Body of pancreas (tissue), 4 donors: Measurements from ENCODE around the gene CYP26C1. TPM values are rescaled to one million over a fixed set of nuclear protein-coding genes. Genes with fewer than 3 reads are reported as not detected.
A peak's percentile ranks its signal among the peaks of the same experiment; 100 is the strongest.

ENCODE experiments used
- ATAC-seq: fragments of 150-250 bp; one replicate; pipeline ENCODE4 v1.9.1; 2016
- DNase-seq, 4 donors: peaks; one replicate each; pipeline ENCODE4 v3.0.0-alpha.2; 2019
- H3K27ac ChIP-seq, 4 donors: fragments of 200-600 bp; sonication (generic); 1 replicate in 3 of 4; 2 replicates in 1 of 4; pipeline versions ENCODE4 v1.5.1 to v1.6.1; 2016 to 2019; ENCODE audit warnings: mild to moderate bottlenecking in 1 of 4, mixed read lengths in 1 of 4, moderate library complexity in 1 of 4
- H3K27me3 ChIP-seq, 2 donors: fragments of 200-600 bp; sonication (generic); one replicate each; pipeline ENCODE4 v1.6.0; 2016; ENCODE audit warnings: mild to moderate bottlenecking in 1 of 2
- H3K36me3 ChIP-seq, 2 donors: fragments of 200-600 bp; sonication (generic); replicated peaks in 1 of 2; 2 replicates each; pipeline ENCODE4 v1.5.1; 2016; ENCODE audit warnings: low read depth in 2 of 2; ENCODE audit not compliant: insufficient read depth in 1 of 2
- H3K4me1 ChIP-seq: fragments of 200-600 bp; sonication (generic); one replicate; pipeline ENCODE4 v1.6.0; 2016
- H3K4me3 ChIP-seq, 2 donors: fragments of 200-600 bp; sonication (generic); 1 replicate in 1 of 2; 2 replicates in 1 of 2; pipeline ENCODE4 v1.5.1; 2016 to 2019
- H3K9me3 ChIP-seq, 3 donors: fragments of 200-600 bp; sonication (generic); 1 replicate in 2 of 3; 2 replicates in 1 of 3; pipeline ENCODE4 v1.5.1; 2016
- POLR2A ChIP-seq, 3 donors: fragments of 450-650 bp; IDR thresholded peaks; one replicate each; pipeline ENCODE4 v1.6.1; 2016; ENCODE audit warnings: antibody characterized with exemption in 3 of 3, mild to moderate bottlenecking in 2 of 3
- WGBS, 2 donors: methylation state at CpG; one replicate each; pipeline ENCODE4 v1.1.5; 2017; 5-methylcytosine and 5-hydroxymethylcytosine counted together
- intact Hi-C: fragments of 100-400 bp; cut with DNase I; formaldehyde crosslinking; loops from one replicate; pipeline ENCODE4 v1.15.1; 2023
- total RNA-seq, 2 donors: library from RNA; depleted of rRNA; stranded (reverse); fragments of >200 nt; gene quantifications; one replicate each; pipeline ENCODE4 v1.1.0, GENCODE V29; 2016
- TF ChIP-seq, protein P1 (sequence below), 7 experiments: fragments of 450-650 bp in 4 of 7; fragments of 200-600 bp in 3 of 7; sonication (generic) in 3 of 7; IDR thresholded peaks; one replicate each; pipeline ENCODE4 v1.5.1; 2016 to 2019; ENCODE audit warnings: antibody characterized with exemption in 7 of 7

Gene CYP26C1
- total RNA-seq, 2 donors from 2014 or later = 0.33 to 0.52 TPM

DNA sequence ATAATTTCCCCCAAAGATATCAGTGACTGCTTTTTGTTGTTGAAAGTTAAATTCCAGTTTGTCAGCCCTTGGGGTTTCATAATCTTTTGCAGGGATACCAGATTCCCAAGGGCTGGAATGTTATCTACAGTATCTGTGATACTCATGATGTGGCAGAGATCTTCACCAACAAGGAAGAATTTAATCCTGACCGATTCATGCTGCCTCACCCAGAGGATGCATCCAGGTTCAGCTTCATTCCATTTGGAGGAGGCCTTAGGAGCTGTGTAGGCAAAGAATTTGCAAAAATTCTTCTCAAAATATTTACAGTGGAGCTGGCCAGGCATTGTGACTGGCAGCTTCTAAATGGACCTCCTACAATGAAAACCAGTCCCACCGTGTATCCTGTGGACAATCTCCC is 16.3 kb downstream of the CYP26C1 start:
- intact Hi-C loops = no loop called here
- WGBS, 2 donors = 32 to 39% methylated on average over 2 of the region's 2 CpGs
- TF ChIP-seq, protein P1, sequence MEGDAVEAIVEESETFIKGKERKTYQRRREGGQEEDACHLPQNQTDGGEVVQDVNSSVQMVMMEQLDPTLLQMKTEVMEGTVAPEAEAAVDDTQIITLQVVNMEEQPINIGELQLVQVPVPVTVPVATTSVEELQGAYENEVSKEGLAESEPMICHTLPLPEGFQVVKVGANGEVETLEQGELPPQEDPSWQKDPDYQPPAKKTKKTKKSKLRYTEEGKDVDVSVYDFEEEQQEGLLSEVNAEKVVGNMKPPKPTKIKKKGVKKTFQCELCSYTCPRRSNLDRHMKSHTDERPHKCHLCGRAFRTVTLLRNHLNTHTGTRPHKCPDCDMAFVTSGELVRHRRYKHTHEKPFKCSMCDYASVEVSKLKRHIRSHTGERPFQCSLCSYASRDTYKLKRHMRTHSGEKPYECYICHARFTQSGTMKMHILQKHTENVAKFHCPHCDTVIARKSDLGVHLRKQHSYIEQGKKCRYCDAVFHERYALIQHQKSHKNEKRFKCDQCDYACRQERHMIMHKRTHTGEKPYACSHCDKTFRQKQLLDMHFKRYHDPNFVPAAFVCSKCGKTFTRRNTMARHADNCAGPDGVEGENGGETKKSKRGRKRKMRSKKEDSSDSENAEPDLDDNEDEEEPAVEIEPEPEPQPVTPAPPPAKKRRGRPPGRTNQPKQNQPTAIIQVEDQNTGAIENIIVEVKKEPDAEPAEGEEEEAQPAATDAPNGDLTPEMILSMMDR (IDR thresholded peaks at IDR 0.05) = no peak
- no peak for TF ChIP-seq POLR2A (IDR thresholded peaks at IDR 0.05)
- Histone ChIP-seq H3K36me3 (no peaks in the 10 kb centered on the region), H3K4me1 (peaks cover 31% of the 10 kb centered on the region), H3K9me3 (no peaks in the 10 kb centered on the region), H3K4me3 (no peak overlapping the region), H3K27ac (no peak overlapping the region), H3K27me3 (peaks cover 0 to 22% of the 10 kb centered on the region in 2 donors)
- no peak for ATAC-seq
- no peak for DNase-seq

DNA sequence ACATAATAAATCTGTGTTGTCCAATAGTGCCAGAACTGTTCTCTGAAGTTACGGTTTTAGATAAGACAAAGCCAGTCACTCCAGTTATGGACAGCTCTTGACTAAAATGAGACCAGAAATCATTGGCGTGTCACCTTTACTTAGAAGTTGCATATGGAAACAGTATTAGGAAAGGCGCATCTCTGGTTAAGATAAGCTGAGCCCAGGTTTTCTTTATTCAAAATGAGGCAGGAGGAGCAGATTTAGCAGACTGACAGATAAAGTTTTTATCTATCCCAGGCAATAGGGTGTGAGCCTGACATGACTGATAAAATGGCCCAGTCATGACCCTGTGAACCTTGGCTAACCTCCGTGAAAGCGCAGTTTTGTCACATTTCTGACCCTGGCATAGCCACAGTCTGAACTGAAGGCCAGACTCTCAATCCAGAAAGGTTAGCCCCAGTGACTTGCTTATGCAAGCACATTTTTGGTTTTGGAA is 17.3 kb downstream of the CYP26C1 start:
- intact Hi-C loops = no loop called here
- TF ChIP-seq, protein P1 (IDR thresholded peaks at IDR 0.05) = no peak
- no peak for TF ChIP-seq POLR2A (IDR thresholded peaks at IDR 0.05)
- ATAC-seq = no peak
- no peak overlapping the region for H3K27ac ChIP-seq
- H3K4me1 ChIP-seq = peaks cover 24% of the 10 kb centered on the region
- no peaks in the 10 kb centered on the region for H3K36me3 ChIP-seq
- H3K9me3 ChIP-seq = no peaks in the 10 kb centered on the region
- peaks cover 0 to 22% of the 10 kb centered on the region in 2 donors for H3K27me3 ChIP-seq
- 51 to 67% methylated on average over 5 of the region's 5 CpGs for WGBS, 2 donors
- DNase-seq = no peak
- H3K4me3 ChIP-seq = no peak overlapping the region

DNA sequence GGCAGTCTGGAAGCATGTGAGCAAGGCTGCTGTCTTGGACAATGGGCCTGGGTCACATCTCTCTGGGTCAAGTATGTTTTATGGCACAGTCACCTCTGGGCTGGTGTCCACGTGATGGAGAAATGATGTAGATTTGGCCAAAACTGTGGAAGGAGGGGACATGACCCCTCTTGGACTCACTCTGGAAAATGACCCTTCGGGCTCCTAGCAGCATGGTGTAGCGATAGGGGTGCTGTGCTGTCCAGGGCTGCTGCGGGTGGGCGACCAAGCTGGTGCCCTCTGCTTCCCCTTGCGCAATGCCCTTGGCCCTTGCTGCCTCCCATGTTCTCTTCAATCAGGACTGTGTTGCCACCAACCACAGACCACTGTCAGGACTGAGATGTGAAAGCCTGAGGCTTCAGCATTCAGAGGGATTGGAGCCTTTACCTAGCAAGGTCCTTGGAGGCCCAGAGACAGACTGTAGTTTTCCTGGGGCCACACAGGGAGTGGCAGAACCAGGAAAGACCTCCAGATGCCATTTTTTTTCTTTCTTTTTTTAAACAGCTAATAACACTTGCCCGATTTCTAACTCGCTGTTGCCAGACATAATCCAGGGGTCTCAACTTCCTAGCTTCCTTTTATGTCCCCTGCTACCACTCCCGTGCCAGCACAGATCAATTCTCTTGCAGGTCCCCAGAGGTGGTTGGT is 19.2 kb downstream of the CYP26C1 start:
- intact Hi-C loops = loop anchor here (10.0 kb wide), 1 partner anchor 205 kb away; no protein-coding TSS in a partner anchor
- no peaks in the 10 kb centered on the region for H3K36me3 ChIP-seq
- no peaks in the 10 kb centered on the region for H3K9me3 ChIP-seq
- no peak for DNase-seq
- WGBS, 2 donors = 38 to 45% methylated on average over 9 of the region's 9 CpGs
- H3K4me3 ChIP-seq = no peak overlapping the region
- no peak overlapping the region for H3K27ac ChIP-seq
- TF ChIP-seq, protein P1 (IDR thresholded peaks at IDR 0.05) = no peak
- TF ChIP-seq POLR2A (IDR thresholded peaks at IDR 0.05) = no peak
- H3K4me1 ChIP-seq = peaks cover 5% of the 10 kb centered on the region
- no peak for ATAC-seq
- H3K27me3 ChIP-seq = peaks cover 0 to 6% of the 10 kb centered on the region in 2 donors

DNA sequence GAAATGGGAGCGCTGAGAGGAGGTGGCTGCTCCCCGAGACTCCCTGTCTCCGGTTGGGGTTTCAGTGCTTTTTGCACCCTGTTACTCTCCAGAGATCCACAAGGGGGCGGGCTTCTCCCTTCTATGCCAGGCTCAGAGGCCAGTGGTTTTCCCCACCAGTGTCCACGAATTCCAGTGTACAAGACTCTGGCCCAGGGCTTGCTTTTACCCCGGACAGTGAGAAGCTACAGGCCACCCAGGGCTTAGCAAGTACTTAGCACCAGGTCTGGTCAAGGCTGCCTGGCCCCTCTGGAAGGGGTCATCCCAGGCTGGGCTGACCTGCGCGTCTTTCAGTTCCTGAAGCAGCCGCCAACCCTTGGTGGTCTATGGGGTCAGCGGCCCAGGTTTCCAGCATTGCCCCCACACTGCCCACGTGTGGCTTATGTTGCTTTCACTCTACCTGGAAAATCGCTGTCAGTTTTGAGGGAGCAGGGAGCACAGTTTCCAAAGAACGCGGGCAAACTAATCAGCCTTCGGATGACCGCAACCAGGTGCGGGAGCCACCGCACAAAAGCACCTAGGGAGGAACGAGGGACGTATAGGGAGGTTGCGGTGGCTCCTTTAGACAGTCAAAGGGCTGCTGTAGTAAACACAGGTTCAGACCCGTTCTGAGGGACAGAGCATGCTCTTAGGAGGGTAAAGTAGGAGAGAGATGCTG is 19.9 kb downstream of the CYP26C1 start:
- Histone ChIP-seq H3K36me3 (no peaks in the 10 kb centered on the region), H3K9me3 (no peaks in the 10 kb centered on the region), H3K4me3 (no peak overlapping the region), H3K27ac (no peak overlapping the region), H3K4me1 (no peaks in the 10 kb centered on the region), H3K27me3 (no peaks in the 10 kb centered on the region)
- DNase-seq (peak; percentile 40 to 58 (median 51)), ATAC-seq (peak; percentile 60)
- TF ChIP-seq, protein P1 (IDR thresholded peaks at IDR 0.05) = peak; percentile 59 to 78 (median 66)
- no peak for TF ChIP-seq POLR2A (IDR thresholded peaks at IDR 0.05)
- intact Hi-C loops = loop anchor here (10.0 kb wide), 1 partner anchor 204 kb away; no protein-coding TSS in a partner anchor
- 33 to 43% methylated on average over 16 to 21 of the region's 22 CpGs for WGBS, 2 donors
